H1 (cell line): ENCODE measurements around the gene TGM1. TPM values are rescaled to one million over a fixed set of nuclear protein-coding genes. Genes with fewer than 3 reads are reported as not detected.

Experiments used
- EGR1 ChIP-seq: IDR thresholded peaks from 2 replicates; pipeline ENCODE4 v1.6.1; 2011; ENCODE audit warnings: low read depth, low read length, borderline replicate concordance
- EP300 ChIP-seq, 2 experiments: IDR thresholded peaks; 1 replicate in 1 of 2; 2 replicates in 1 of 2; pipeline ENCODE4 v1.6.1; 2011 to 2012; ENCODE audit warnings: low read depth in 2 of 2, low read length in 2 of 2, mild to moderate bottlenecking in 2 of 2, borderline replicate concordance in 1 of 2, inconsistent platforms in 1 of 2, moderate library complexity in 1 of 2
- polyA plus RNA-seq, 7 experiments: library from polyadenylated mRNA; depleted of rRNA in 3 of 7; stranded (reverse) in 5 of 7; unstranded in 2 of 7; fragments of >200 nt in 5 of 7; fragments of 200-250 nt in 2 of 7; gene quantifications; 1 replicate in 5 of 7; 2 replicates in 1 of 7; 4 replicates in 1 of 7; pipeline versions ENCODE4 v1.2.1 to v1.2.3, GENCODE V29; 2011 to 2013; ENCODE audit warnings: missing spikeins in 2 of 7, mixed read lengths in 2 of 7
- total RNA-seq: library from RNA; stranded (reverse); fragmentation: NEBNext Ultra II Directional; extraction: Animal tissue kit (Norgen Biotek cat#: 25700); gene quantifications from 2 replicates; pipeline ENCODE4 v1.2.1, GENCODE V29; 2021
- TF ChIP-seq, protein P1 (sequence below): fragments of 300-600 bp; sonication (generic); IDR thresholded peaks from 2 replicates; pipeline ENCODE4 v1.7.1; 2012; ENCODE audit warnings: low read length, moderate library complexity, mild to moderate bottlenecking, inconsistent platforms; ENCODE audit not compliant: insufficient replicate concordance

TGM1 gene
- total and polyA plus RNA-seq, 2 of the 8 experiments (the other 6 are each of a cell fraction or from before 2014, with no cell fraction given): 1.8 to 2.2 TPM

DNA sequence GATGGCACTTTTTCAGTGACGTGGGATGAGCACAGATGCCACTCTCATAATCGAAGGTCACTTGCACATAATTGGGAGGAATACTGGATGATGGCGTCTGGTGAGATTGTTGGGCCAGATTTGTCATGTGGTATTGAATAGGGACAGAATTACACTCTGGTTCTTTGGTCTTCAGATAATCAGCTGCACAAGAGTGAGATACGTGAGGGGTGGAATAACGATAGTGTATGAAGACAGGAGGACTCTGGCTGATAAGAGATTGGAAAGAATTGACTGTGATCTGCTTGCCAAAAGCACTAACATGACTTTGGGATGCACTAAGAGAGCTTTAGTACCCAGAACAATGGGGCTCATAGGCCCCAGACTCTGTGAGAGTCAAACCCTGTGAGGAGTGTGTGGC lies 15.4 kb upstream of the TGM1 start (continued):
- TF ChIP-seq EGR1 (no peak), EP300 (IDR thresholded peaks at IDR 0.05; ENCODE audit: borderline replicate concordance in 1 of 2, low read depth in 2 of 2, low read length in 2 of 2) (no peak)
- TF ChIP-seq, protein P1, sequence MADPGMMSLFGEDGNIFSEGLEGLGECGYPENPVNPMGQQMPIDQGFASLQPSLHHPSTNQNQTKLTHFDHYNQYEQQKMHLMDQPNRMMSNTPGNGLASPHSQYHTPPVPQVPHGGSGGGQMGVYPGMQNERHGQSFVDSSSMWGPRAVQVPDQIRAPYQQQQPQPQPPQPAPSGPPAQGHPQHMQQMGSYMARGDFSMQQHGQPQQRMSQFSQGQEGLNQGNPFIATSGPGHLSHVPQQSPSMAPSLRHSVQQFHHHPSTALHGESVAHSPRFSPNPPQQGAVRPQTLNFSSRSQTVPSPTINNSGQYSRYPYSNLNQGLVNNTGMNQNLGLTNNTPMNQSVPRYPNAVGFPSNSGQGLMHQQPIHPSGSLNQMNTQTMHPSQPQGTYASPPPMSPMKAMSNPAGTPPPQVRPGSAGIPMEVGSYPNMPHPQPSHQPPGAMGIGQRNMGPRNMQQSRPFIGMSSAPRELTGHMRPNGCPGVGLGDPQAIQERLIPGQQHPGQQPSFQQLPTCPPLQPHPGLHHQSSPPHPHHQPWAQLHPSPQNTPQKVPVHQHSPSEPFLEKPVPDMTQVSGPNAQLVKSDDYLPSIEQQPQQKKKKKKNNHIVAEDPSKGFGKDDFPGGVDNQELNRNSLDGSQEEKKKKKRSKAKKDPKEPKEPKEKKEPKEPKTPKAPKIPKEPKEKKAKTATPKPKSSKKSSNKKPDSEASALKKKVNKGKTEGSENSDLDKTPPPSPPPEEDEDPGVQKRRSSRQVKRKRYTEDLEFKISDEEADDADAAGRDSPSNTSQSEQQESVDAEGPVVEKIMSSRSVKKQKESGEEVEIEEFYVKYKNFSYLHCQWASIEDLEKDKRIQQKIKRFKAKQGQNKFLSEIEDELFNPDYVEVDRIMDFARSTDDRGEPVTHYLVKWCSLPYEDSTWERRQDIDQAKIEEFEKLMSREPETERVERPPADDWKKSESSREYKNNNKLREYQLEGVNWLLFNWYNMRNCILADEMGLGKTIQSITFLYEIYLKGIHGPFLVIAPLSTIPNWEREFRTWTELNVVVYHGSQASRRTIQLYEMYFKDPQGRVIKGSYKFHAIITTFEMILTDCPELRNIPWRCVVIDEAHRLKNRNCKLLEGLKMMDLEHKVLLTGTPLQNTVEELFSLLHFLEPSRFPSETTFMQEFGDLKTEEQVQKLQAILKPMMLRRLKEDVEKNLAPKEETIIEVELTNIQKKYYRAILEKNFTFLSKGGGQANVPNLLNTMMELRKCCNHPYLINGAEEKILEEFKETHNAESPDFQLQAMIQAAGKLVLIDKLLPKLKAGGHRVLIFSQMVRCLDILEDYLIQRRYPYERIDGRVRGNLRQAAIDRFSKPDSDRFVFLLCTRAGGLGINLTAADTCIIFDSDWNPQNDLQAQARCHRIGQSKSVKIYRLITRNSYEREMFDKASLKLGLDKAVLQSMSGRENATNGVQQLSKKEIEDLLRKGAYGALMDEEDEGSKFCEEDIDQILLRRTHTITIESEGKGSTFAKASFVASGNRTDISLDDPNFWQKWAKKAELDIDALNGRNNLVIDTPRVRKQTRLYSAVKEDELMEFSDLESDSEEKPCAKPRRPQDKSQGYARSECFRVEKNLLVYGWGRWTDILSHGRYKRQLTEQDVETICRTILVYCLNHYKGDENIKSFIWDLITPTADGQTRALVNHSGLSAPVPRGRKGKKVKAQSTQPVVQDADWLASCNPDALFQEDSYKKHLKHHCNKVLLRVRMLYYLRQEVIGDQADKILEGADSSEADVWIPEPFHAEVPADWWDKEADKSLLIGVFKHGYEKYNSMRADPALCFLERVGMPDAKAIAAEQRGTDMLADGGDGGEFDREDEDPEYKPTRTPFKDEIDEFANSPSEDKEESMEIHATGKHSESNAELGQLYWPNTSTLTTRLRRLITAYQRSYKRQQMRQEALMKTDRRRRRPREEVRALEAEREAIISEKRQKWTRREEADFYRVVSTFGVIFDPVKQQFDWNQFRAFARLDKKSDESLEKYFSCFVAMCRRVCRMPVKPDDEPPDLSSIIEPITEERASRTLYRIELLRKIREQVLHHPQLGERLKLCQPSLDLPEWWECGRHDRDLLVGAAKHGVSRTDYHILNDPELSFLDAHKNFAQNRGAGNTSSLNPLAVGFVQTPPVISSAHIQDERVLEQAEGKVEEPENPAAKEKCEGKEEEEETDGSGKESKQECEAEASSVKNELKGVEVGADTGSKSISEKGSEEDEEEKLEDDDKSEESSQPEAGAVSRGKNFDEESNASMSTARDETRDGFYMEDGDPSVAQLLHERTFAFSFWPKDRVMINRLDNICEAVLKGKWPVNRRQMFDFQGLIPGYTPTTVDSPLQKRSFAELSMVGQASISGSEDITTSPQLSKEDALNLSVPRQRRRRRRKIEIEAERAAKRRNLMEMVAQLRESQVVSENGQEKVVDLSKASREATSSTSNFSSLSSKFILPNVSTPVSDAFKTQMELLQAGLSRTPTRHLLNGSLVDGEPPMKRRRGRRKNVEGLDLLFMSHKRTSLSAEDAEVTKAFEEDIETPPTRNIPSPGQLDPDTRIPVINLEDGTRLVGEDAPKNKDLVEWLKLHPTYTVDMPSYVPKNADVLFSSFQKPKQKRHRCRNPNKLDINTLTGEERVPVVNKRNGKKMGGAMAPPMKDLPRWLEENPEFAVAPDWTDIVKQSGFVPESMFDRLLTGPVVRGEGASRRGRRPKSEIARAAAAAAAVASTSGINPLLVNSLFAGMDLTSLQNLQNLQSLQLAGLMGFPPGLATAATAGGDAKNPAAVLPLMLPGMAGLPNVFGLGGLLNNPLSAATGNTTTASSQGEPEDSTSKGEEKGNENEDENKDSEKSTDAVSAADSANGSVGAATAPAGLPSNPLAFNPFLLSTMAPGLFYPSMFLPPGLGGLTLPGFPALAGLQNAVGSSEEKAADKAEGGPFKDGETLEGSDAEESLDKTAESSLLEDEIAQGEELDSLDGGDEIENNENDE: no peak
